ENCODE data around the gene SMC1A. TPM values are rescaled to one million over a fixed set of nuclear protein-coding genes. Genes with fewer than 3 reads are reported as not detected.

Gene SMC1A
- total and polyA plus RNA-seq, 10 of the 15 experiments (the other 5 are each of a cell fraction or from before 2014, with no cell fraction given): 25.6 to 158 (median 78.0) TPM

DNA sequence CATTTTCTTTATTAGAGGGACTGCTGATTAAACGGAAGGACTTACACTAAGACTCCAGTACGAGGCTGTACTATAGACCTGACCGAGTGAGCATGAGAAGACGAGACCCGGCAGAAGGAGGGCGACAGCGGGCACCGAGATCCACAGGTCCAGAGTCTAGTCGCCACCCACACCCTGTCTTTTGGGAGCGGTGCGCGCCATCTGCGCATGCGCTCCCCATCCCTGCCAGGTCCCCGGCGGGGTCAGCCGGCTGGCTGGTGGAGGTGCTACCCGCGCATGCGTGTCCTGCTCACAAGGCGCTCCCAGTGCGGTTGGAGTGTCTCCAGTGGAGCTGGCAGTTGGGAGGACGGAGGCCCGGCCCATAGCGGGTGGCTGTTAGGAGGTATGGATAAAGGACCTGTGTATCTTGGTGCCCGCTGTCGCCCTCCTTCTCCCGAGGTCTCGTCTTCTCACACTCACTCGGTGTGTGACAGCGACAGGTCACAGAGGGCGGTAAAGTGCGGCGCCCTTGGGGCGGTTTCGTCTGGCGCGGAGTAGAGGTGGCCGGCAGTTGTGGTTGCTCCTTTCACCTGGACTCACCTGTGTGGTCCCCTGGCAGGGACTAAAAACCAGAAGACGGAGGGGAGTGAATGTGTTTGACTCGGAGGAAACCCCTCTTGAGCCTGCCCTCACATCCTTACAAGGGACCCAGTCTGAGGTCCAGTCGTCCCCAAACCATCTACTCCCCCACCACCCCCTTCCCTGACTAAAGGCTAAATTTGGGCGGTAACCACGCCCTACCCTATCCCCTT lies 19.3 kb upstream of the SMC1A start:
- intact Hi-C loops (cut with micrococcal nuclease; ENCODE audit: unreplicated experiment) (no loop called here), in situ Hi-C loops (cut with MboI) (no loop called here)
- no TSS peak for BruUV-seq (replicated peaks)
- peaks cover 4% of the 10 kb centered on the region; the same call in 1 of the 2 replicates for H3K4me1 ChIP-seq (ENCODE audit: control insufficient read depth, insufficient read depth, low read length)
- WGBS (ENCODE audit: insufficient coverage, insufficient replicate concordance, low lambda C conversion rate, missing lambda C conversion rate): 20% methylated on average over 39 of the region's 44 CpGs
- no peaks in the 10 kb centered on the region for H3K36me3 ChIP-seq (ENCODE audit: control insufficient read depth in 2 of 2, insufficient read depth in 2 of 2, low read length in 1 of 2)
- ATAC-seq: peak; percentile 88
- peak; percentile 38 for DNase-seq (ENCODE audit: low read depth, low spot score)
- SMC1A ChIA-PET (ENCODE audit: uncharacterized antibody, unreplicated experiment): no interaction called here
- no peaks in the 10 kb centered on the region for H4K20me1 ChIP-seq (ENCODE audit: control insufficient read depth, insufficient read depth)
- H3K27me3 ChIP-seq (replicated peaks in 1 of 2; ENCODE audit: control insufficient read depth in 2 of 2, insufficient read depth in 2 of 2, low read length in 1 of 2): peaks cover 0 to 3% of the 10 kb centered on the region in 2 experiments; a peak in 1 of 4 replicates
- no peaks in the 10 kb centered on the region for H3K9me3 ChIP-seq (replicated peaks; ENCODE audit: control insufficient read depth, insufficient read depth, low read length)
- POLR2A ChIA-PET: no interaction called here
- H3K9ac ChIP-seq (ENCODE audit: control insufficient read depth, insufficient read depth, low read length): no peak overlapping the region
- H3K27ac ChIP-seq (ENCODE audit: control insufficient read depth, insufficient read depth): no peak overlapping the region
- no peaks in the 10 kb centered on the region for H3K79me2 ChIP-seq (ENCODE audit: control insufficient read depth, insufficient read depth, low read length)
- CTCF ChIA-PET: interaction anchor here (1.3 kb wide), 1 partner anchor 124 kb away, joined by 3 read pairs; no protein-coding TSS in a partner anchor
- H3K4me3 ChIP-seq: peak overlapping the region; percentile 65
- RAD21 ChIA-PET (ENCODE audit: unreplicated experiment): no interaction called here
- peak overlapping the region; percentile 87 for H2AFZ ChIP-seq (ENCODE audit: control insufficient read depth, low read depth, low read length)
- peak overlapping the region; percentile 87 for H3K4me2 ChIP-seq (ENCODE audit: control insufficient read depth, insufficient read depth)
- FAIRE-seq: no peak
- TF ChIP-seq, protein P1, sequence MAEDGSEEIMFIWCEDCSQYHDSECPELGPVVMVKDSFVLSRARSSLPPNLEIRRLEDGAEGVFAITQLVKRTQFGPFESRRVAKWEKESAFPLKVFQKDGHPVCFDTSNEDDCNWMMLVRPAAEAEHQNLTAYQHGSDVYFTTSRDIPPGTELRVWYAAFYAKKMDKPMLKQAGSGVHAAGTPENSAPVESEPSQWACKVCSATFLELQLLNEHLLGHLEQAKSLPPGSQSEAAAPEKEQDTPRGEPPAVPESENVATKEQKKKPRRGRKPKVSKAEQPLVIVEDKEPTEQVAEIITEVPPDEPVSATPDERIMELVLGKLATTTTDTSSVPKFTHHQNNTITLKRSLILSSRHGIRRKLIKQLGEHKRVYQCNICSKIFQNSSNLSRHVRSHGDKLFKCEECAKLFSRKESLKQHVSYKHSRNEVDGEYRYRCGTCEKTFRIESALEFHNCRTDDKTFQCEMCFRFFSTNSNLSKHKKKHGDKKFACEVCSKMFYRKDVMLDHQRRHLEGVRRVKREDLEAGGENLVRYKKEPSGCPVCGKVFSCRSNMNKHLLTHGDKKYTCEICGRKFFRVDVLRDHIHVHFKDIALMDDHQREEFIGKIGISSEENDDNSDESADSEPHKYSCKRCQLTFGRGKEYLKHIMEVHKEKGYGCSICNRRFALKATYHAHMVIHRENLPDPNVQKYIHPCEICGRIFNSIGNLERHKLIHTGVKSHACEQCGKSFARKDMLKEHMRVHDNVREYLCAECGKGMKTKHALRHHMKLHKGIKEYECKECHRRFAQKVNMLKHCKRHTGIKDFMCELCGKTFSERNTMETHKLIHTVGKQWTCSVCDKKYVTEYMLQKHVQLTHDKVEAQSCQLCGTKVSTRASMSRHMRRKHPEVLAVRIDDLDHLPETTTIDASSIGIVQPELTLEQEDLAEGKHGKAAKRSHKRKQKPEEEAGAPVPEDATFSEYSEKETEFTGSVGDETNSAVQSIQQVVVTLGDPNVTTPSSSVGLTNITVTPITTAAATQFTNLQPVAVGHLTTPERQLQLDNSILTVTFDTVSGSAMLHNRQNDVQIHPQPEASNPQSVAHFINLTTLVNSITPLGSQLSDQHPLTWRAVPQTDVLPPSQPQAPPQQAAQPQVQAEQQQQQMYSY (CRISPR knock-in tag; IDR thresholded peaks at IDR 0.05): no peak
- TF ChIP-seq CREM (IDR thresholded peaks at IDR 0.05; ENCODE audit: low read depth) (no peak), ZSCAN29 (IDR thresholded peaks at IDR 0.05) (no peak), KLF5 (IDR thresholded peaks at IDR 0.05; ENCODE audit: partially characterized antibody) (no peak), NR2C2 (IDR thresholded peaks at IDR 0.05; ENCODE audit: borderline replicate concordance, control insufficient read depth, insufficient read length, low read depth) (no peak), SP1 (IDR thresholded peaks at IDR 0.05; ENCODE audit: low read depth, low read length) (no peak), NRF1 (conservative IDR thresholded peaks at IDR 0.05; ENCODE audit: low read depth, low read length) (peak; percentile 59), FOXM1 (IDR thresholded peaks at IDR 0.05; ENCODE audit: low read depth, low read length) (no peak), TARDBP (IDR thresholded peaks at IDR 0.05; ENCODE audit: borderline replicate concordance) (no peak), ZBED1 (IDR thresholded peaks at IDR 0.05; ENCODE audit: borderline replicate concordance) (no peak), RAD21 (IDR thresholded peaks at IDR 0.05; ENCODE audit: insufficient read depth, low read depth, low read length) (no peak), BCL11A (IDR thresholded peaks at IDR 0.05; ENCODE audit: low read depth, low read length) (no peak), POLR2A (IDR thresholded peaks at IDR 0.05; ENCODE audit: low read depth, low read length) (peak; percentile 14; the same call in 1 of the 2 replicates), CBFB (IDR thresholded peaks at IDR 0.05; ENCODE audit: low read depth) (no peak), IKZF1 (conservative IDR thresholded peaks at IDR 0.05) (peak; percentile 66), PAX5 (IDR thresholded peaks at IDR 0.05; ENCODE audit: borderline replicate concordance, low read depth, low read length) (no peak), LARP7 (IDR thresholded peaks at IDR 0.05) (no peak)
- TF ChIP-seq, protein P2, sequence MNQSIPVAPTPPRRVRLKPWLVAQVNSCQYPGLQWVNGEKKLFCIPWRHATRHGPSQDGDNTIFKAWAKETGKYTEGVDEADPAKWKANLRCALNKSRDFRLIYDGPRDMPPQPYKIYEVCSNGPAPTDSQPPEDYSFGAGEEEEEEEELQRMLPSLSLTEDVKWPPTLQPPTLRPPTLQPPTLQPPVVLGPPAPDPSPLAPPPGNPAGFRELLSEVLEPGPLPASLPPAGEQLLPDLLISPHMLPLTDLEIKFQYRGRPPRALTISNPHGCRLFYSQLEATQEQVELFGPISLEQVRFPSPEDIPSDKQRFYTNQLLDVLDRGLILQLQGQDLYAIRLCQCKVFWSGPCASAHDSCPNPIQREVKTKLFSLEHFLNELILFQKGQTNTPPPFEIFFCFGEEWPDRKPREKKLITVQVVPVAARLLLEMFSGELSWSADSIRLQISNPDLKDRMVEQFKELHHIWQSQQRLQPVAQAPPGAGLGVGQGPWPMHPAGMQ (IDR thresholded peaks at IDR 0.05; ENCODE audit: borderline replicate concordance): no peak
- TF ChIP-seq, protein P3, sequence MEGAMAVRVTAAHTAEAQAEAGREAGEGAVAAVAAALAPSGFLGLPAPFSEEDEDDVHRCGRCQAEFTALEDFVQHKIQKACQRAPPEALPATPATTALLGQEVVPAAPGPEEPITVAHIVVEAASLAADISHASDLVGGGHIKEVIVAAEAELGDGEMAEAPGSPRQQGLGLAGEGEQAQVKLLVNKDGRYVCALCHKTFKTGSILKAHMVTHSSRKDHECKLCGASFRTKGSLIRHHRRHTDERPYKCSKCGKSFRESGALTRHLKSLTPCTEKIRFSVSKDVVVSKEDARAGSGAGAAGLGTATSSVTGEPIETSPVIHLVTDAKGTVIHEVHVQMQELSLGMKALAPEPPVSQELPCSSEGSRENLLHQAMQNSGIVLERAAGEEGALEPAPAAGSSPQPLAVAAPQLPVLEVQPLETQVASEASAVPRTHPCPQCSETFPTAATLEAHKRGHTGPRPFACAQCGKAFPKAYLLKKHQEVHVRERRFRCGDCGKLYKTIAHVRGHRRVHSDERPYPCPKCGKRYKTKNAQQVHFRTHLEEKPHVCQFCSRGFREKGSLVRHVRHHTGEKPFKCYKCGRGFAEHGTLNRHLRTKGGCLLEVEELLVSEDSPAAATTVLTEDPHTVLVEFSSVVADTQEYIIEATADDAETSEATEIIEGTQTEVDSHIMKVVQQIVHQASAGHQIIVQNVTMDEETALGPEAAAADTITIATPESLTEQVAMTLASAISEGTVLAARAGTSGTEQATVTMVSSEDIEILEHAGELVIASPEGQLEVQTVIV (IDR thresholded peaks at IDR 0.05; ENCODE audit: borderline replicate concordance, partially characterized antibody): no peak
